Calu3 (cell line): ENCODE results near the gene TOB2. TPM values are rescaled to one million over a fixed set of nuclear protein-coding genes. Genes with fewer than 3 reads are reported as not detected.

Experiments used
- BruUV-seq: library from RNA; stranded (reverse); fragments of 400-500 nt; replicated peaks from 2 replicates; lab custom pipeline; 2021; lab: Mats Ljungman, UMichigan
- CTCF ChIA-PET: fragments of 300-600 bp; sonication (Branson Sonifier 250); formaldehyde crosslinking; loops from one replicate; lab custom pipeline; 2022; ENCODE audit warnings: antibody characterized with exemption; lab: Charles Lee
- DNase-seq: peaks from one replicate; pipeline ENCODE4 v3.0.0; 2022
- H3K27ac Mint-ChIP-seq: one replicate; pipeline ENCODE4 v1.8.0; 2022; ENCODE audit warnings: mixed read lengths; ENCODE audit not compliant: unreplicated experiment
- H3K27me3 Mint-ChIP-seq: one replicate; pipeline ENCODE4 v1.8.0; 2022; ENCODE audit warnings: mixed read lengths; ENCODE audit not compliant: unreplicated experiment
- H3K36me3 Mint-ChIP-seq: one replicate; pipeline ENCODE4 v1.8.0; 2022; ENCODE audit warnings: mild to moderate bottlenecking, moderate library complexity, mixed read lengths; ENCODE audit not compliant: insufficient read depth, unreplicated experiment
- H3K4me1 Mint-ChIP-seq: one replicate; pipeline ENCODE4 v1.8.0; 2022; ENCODE audit warnings: mild to moderate bottlenecking, low read depth, mixed read lengths; ENCODE audit not compliant: unreplicated experiment
- H3K4me3 Mint-ChIP-seq: one replicate; pipeline ENCODE4 v1.8.0; 2022; ENCODE audit warnings: mild to moderate bottlenecking, low read depth, moderate library complexity, mixed read lengths; ENCODE audit not compliant: unreplicated experiment
- H3K9me3 Mint-ChIP-seq: one replicate; pipeline ENCODE4 v1.8.0; 2022; ENCODE audit warnings: low read depth, mixed read lengths; ENCODE audit not compliant: unreplicated experiment
- CTCF ChIP-seq: fragments of 200-600 bp; IDR thresholded peaks from one replicate; pipeline ENCODE4 v1.8.0; 2022; ENCODE audit warnings: antibody characterized with exemption; ENCODE audit not compliant: unreplicated experiment
- intact Hi-C: fragments of 100-400 bp; cut with micrococcal nuclease; formaldehyde crosslinking; loops from one replicate; pipeline ENCODE4 v1.10.0; 2022; ENCODE audit not compliant: unreplicated experiment
- total RNA-seq: library from RNA; stranded (reverse); gene quantifications from 2 replicates; pipeline ENCODE4 v1.2.3, GENCODE V29; 2022

TOB2 gene
- total RNA-seq, 1 experiment from 2014 or later = 57.3 TPM

- TF ChIP-seq CTCF = no peak
- no peaks in the 10 kb centered on the region for H3K9me3 Mint-ChIP-seq
- BruUV-seq = no TSS peak
- H3K27ac Mint-ChIP-seq = no peak overlapping the region
- CTCF ChIA-PET = interaction anchor here (1.5 kb wide), 1 partner anchor 78 kb away, joined by 3 read pairs; no protein-coding TSS in a partner anchor
- H3K36me3 Mint-ChIP-seq = no peaks in the 10 kb centered on the region
- no peak for DNase-seq
- peaks cover 20% of the 10 kb centered on the region for H3K4me1 Mint-ChIP-seq
- no peaks in the 10 kb centered on the region for H3K27me3 Mint-ChIP-seq
- no peak overlapping the region for H3K4me3 Mint-ChIP-seq
- intact Hi-C loops = no loop called here
Measured at GRCh38 chr22:41481925-41482318, 35.3 kb upstream of the TOB2 start.

GRCh38 chr22:41481131-41481830 is 34.7 kb upstream of the TOB2 start:
- peaks cover 15% of the 10 kb centered on the region for H3K4me1 Mint-ChIP-seq
- no peaks in the 10 kb centered on the region for H3K36me3 Mint-ChIP-seq
- no peaks in the 10 kb centered on the region for H3K9me3 Mint-ChIP-seq
- H3K4me3 Mint-ChIP-seq = no peak overlapping the region
- no peaks in the 10 kb centered on the region for H3K27me3 Mint-ChIP-seq
- no peak overlapping the region for H3K27ac Mint-ChIP-seq
- BruUV-seq = no TSS peak
- no peak for DNase-seq
- TF ChIP-seq CTCF = no peak
- intact Hi-C loops = no loop called here
- CTCF ChIA-PET = interaction anchor here (1.5 kb wide), 1 partner anchor 77 kb away, joined by 3 read pairs; no protein-coding TSS in a partner anchor

GRCh38 chr22:41480397-41480735 is 33.8 kb upstream of the TOB2 start:
- no peak for TF ChIP-seq CTCF
- no peak overlapping the region for H3K27ac Mint-ChIP-seq
- BruUV-seq = no TSS peak
- no peak overlapping the region for H3K4me3 Mint-ChIP-seq
- DNase-seq = no peak
- H3K27me3 Mint-ChIP-seq = no peaks in the 10 kb centered on the region
- CTCF ChIA-PET = interaction anchor here (1.5 kb wide), 1 partner anchor 76 kb away, joined by 3 read pairs; no protein-coding TSS in a partner anchor
- peaks cover 15% of the 10 kb centered on the region for H3K4me1 Mint-ChIP-seq
- intact Hi-C loops = no loop called here
- H3K9me3 Mint-ChIP-seq = no peaks in the 10 kb centered on the region
- H3K36me3 Mint-ChIP-seq = no peaks in the 10 kb centered on the region

- no peak for TF ChIP-seq CTCF
- CTCF ChIA-PET = no interaction called here
- H3K4me3 Mint-ChIP-seq = no peak overlapping the region
Measured at GRCh38 chr22:41479671-41480396, 33.2 kb upstream of the TOB2 start.

More at GRCh38 chr22:41479671-41480396, 33.2 kb upstream of the TOB2 start:
- Mint-ChIP-seq H3K9me3 (no peaks in the 10 kb centered on the region), H3K36me3 (no peaks in the 10 kb centered on the region), H3K4me1 (peaks cover 15% of the 10 kb centered on the region), H3K27me3 (no peaks in the 10 kb centered on the region), H3K27ac (no peak overlapping the region)
- no TSS peak for BruUV-seq
- no peak for DNase-seq
- intact Hi-C loops = no loop called here
